ENCODE results near the gene SP110. TPM values are rescaled to one million over a fixed set of nuclear protein-coding genes. Genes with fewer than 3 reads are reported as not detected.

Gene SP110
- total and polyA plus RNA-seq, 3 experiments from 2014 or later = 55.2 to 106 (median 57.9) TPM

GRCh38 chr2:230231251-230231650 is 11.5 kb upstream of the SP110 start:
- CTCF ChIA-PET = no interaction called here
- peaks cover 43% of the 10 kb centered on the region for H3K4me1 ChIP-seq (ENCODE audit: insufficient read depth, low read length)
- H3K4me3 ChIP-seq (ENCODE audit: low read length) = no peak overlapping the region
- Mint-ChIP-seq H3K4me1 (peaks cover 67 to 88% (median 87%) of the 10 kb centered on the region in 3 donors), H3K9me3 (peaks cover 8 to 20% (median 12%) of the 10 kb centered on the region in 5 donors), H3K27me3 (no peaks in the 10 kb centered on the region), H3K27ac (peak overlapping the region in 4 of 8 donors; percentile 32 to 72 (median 42)), H3K36me3 (peaks cover 21 to 54% (median 27%) of the 10 kb centered on the region in 3 donors), H3K4me3 (peak overlapping the region in 5 of 7 donors; percentile 16 to 66 (median 64))
- H3K36me3 ChIP-seq (ENCODE audit: insufficient read depth, low read length) = peaks cover 6% of the 10 kb centered on the region
- no peak for DNase-seq
- no peaks in the 10 kb centered on the region for H3K27me3 ChIP-seq (ENCODE audit: insufficient read depth, low read length, poor library complexity, severe bottlenecking)
- POLR2A ChIA-PET = no interaction called here
- H3K27ac ChIP-seq (ENCODE audit: low read depth, low read length) = no peak overlapping the region
- H3K9me3 ChIP-seq (ENCODE audit: low read length) = peaks cover 17% of the 10 kb centered on the region

- H3K27me3 Mint-ChIP-seq = no peaks in the 10 kb centered on the region
- peak overlapping the region in 5 of 7 donors; percentile 42 to 72 (median 64) for H3K4me3 Mint-ChIP-seq
- H3K9me3 Mint-ChIP-seq = peaks cover 8 to 20% (median 12%) of the 10 kb centered on the region in 5 donors
- H3K4me1 Mint-ChIP-seq = peaks cover 70 to 93% (median 91%) of the 10 kb centered on the region in 3 donors
- H3K27ac Mint-ChIP-seq = peak overlapping the region in 2 of 8 donors; percentile 53 to 58
- POLR2A ChIA-PET = no interaction called here
- H3K4me3 ChIP-seq (ENCODE audit: low read length) = no peak overlapping the region
- H3K27me3 ChIP-seq (ENCODE audit: insufficient read depth, low read length, poor library complexity, severe bottlenecking) = no peaks in the 10 kb centered on the region
- peaks cover 47% of the 10 kb centered on the region for H3K4me1 ChIP-seq (ENCODE audit: insufficient read depth, low read length)
- H3K27ac ChIP-seq (ENCODE audit: low read depth, low read length) = no peak overlapping the region
- H3K36me3 Mint-ChIP-seq = peaks cover 21 to 55% (median 27%) of the 10 kb centered on the region in 3 donors
- DNase-seq = no peak
- CTCF ChIA-PET = no interaction called here
- peaks cover 6% of the 10 kb centered on the region for H3K36me3 ChIP-seq (ENCODE audit: insufficient read depth, low read length)
- peaks cover 17% of the 10 kb centered on the region for H3K9me3 ChIP-seq (ENCODE audit: low read length)
These were observed 10.9 kb upstream of the SP110 start for GRCh38 chr2:230230496-230231200.

- Histone ChIP-seq H3K9me3 (ENCODE audit: low read length) (peaks cover 17% of the 10 kb centered on the region), H3K27ac (ENCODE audit: low read depth, low read length) (no peak overlapping the region), H3K36me3 (ENCODE audit: insufficient read depth, low read length) (peaks cover 6% of the 10 kb centered on the region), H3K4me1 (ENCODE audit: insufficient read depth, low read length) (peaks cover 49% of the 10 kb centered on the region), H3K27me3 (ENCODE audit: insufficient read depth, low read length, poor library complexity, severe bottlenecking) (no peaks in the 10 kb centered on the region), H3K4me3 (ENCODE audit: low read length) (no peak overlapping the region)
- CTCF ChIA-PET = no interaction called here
- Mint-ChIP-seq H3K36me3 (peaks cover 19 to 53% (median 27%) of the 10 kb centered on the region in 3 donors), H3K9me3 (peaks cover 8 to 20% (median 12%) of the 10 kb centered on the region in 5 donors), H3K4me1 (peaks cover 73 to 93% (median 91%) of the 10 kb centered on the region in 3 donors), H3K4me3 (peak overlapping the region in 6 of 7 donors; percentile 6 to 44 (median 34)), H3K27me3 (no peaks in the 10 kb centered on the region), H3K27ac (peak overlapping the region in 1 of 8 donors; percentile 6)
- POLR2A ChIA-PET = no interaction called here
- DNase-seq = no peak
These were observed 10.3 kb upstream of the SP110 start for GRCh38 chr2:230230087-230230486.

DNA sequence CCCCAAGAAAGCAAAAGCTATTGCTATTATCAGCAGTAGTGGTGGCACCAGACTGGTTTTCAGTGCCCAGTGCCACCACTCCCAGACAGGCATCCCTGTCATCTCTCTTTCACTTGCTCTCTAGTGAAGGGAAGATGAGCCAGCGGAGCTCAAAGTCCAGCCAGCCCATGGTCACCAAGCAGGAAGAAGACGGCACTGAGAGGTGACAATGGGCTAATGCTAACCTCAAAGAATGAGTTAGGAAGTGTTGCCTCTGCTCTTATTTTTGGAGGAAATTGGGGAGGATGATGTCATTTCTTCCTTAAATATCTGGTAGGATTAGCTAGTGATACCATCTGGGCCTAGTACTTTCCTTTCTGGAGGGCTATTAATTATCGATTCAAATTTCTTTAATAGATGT is 7.4 kb upstream of the SP110 start:
- peak overlapping the region; percentile 86 to 93 (median 90) for H3K4me3 Mint-ChIP-seq
- peak overlapping the region; percentile 35 for H3K4me3 ChIP-seq (ENCODE audit: low read length)
- H3K27ac ChIP-seq (ENCODE audit: low read depth, low read length) = peak overlapping the region; percentile 48
- peak overlapping the region; percentile 81 to 98 (median 96) for H3K27ac Mint-ChIP-seq
- peaks cover 8 to 20% (median 12%) of the 10 kb centered on the region in 5 donors for H3K9me3 Mint-ChIP-seq
- H3K27me3 Mint-ChIP-seq = no peaks in the 10 kb centered on the region
- ChIA-PET POLR2A (interaction anchor here (1.7 kb wide), 1 partner anchor 10 kb away, joined by 6 read pairs; no protein-coding TSS in a partner anchor), CTCF (interaction anchor here (0.9 to 1.2 kb wide), 2 partner anchors 107 to 159 kb away, joined by 3 read pairs; no protein-coding TSS in a partner anchor)
- H3K4me1 ChIP-seq (ENCODE audit: insufficient read depth, low read length) = peaks cover 52% of the 10 kb centered on the region
- H3K36me3 ChIP-seq (ENCODE audit: insufficient read depth, low read length) = peaks cover 6% of the 10 kb centered on the region
- peaks cover 70 to 94% (median 86%) of the 10 kb centered on the region in 3 donors for H3K4me1 Mint-ChIP-seq
- DNase-seq = peak in 1 of 5 donors; percentile 7
- peaks cover 16 to 40% (median 21%) of the 10 kb centered on the region in 3 donors for H3K36me3 Mint-ChIP-seq
- H3K27me3 ChIP-seq (ENCODE audit: insufficient read depth, low read length, poor library complexity, severe bottlenecking) = no peaks in the 10 kb centered on the region
- H3K9me3 ChIP-seq (ENCODE audit: low read length) = peaks cover 17% of the 10 kb centered on the region

GRCh38 chr2:230226051-230226551 is 6.3 kb upstream of the SP110 start:
- peaks cover 11 to 29% (median 15%) of the 10 kb centered on the region in 3 donors for H3K36me3 Mint-ChIP-seq
- peak overlapping the region; percentile 90 to 95 (median 91) for H3K4me3 Mint-ChIP-seq
- ChIA-PET CTCF (interaction anchor here (0.8 to 1.2 kb wide), 2 partner anchors 158 to 598 kb away, joined by 3 read pairs; no protein-coding TSS in a partner anchor), POLR2A (interaction anchor here (1.2 kb wide), 2 partner anchors 20 to 186 kb away, joined by 3 to 4 read pairs; no protein-coding TSS in a partner anchor)
- peak overlapping the region; percentile 96 to 100 (median 98) for H3K27ac Mint-ChIP-seq
- no peaks in the 10 kb centered on the region for H3K27me3 Mint-ChIP-seq
- Histone ChIP-seq H3K9me3 (ENCODE audit: low read length) (peaks cover 13% of the 10 kb centered on the region), H3K4me1 (ENCODE audit: insufficient read depth, low read length) (peaks cover 48% of the 10 kb centered on the region), H3K27ac (ENCODE audit: low read depth, low read length) (peak overlapping the region; percentile 77), H3K27me3 (ENCODE audit: insufficient read depth, low read length, poor library complexity, severe bottlenecking) (no peaks in the 10 kb centered on the region), H3K4me3 (ENCODE audit: low read length) (peak overlapping the region; percentile 72), H3K36me3 (ENCODE audit: insufficient read depth, low read length) (peaks cover 6% of the 10 kb centered on the region)
- DNase-seq = peak in 3 of 5 donors; percentile 15 to 51 (median 21)
- peaks cover 5 to 15% (median 9%) of the 10 kb centered on the region in 5 donors for H3K9me3 Mint-ChIP-seq
- peaks cover 63 to 90% (median 79%) of the 10 kb centered on the region in 3 donors for H3K4me1 Mint-ChIP-seq

GRCh38 chr2:230225486-230225885 is 5.7 kb upstream of the SP110 start, which contains the start of gene SP140:
Gene SP140, plus strand, starts transcription at chr2:230225736. Its CDS starts 109 bp downstream, at chr2:230225845.
- Histone ChIP-seq H3K27ac (ENCODE audit: low read depth, low read length) (peak within 1 kb of the TSS; percentile 77), H3K9me3 (ENCODE audit: low read length) (peaks cover 7% of the 10 kb centered on the region), H3K4me1 (ENCODE audit: insufficient read depth, low read length) (peaks cover 49% of the 10 kb centered on the region), H3K4me3 (ENCODE audit: low read length) (peak within 1 kb of the TSS; percentile 72), H3K27me3 (ENCODE audit: insufficient read depth, low read length, poor library complexity, severe bottlenecking) (no peaks in the 10 kb centered on the region), H3K36me3 (ENCODE audit: insufficient read depth, low read length) (peaks cover 6% of the 10 kb centered on the region)
- DNase-seq = peak; percentile 66 to 89 (median 76)
- Mint-ChIP-seq H3K4me3 (peak within 1 kb of the TSS; percentile 90 to 95 (median 91)), H3K4me1 (peaks cover 57 to 85% (median 74%) of the 10 kb centered on the region in 3 donors), H3K27ac (peak within 1 kb of the TSS; percentile 96 to 100 (median 98)), H3K36me3 (peaks cover 5 to 22% (median 8%) of the 10 kb centered on the region in 3 donors), H3K9me3 (peaks cover 0 to 8% (median 3%) of the 10 kb centered on the region in 5 donors), H3K27me3 (no peaks in the 10 kb centered on the region)
- ChIA-PET POLR2A (interaction anchor here (0.9 to 1.2 kb wide), 4 partner anchors 19 to 187 kb away, joined by 3 to 5 read pairs (median 4); partner anchors contain the start of gene SP140L), CTCF (interaction anchor here (0.6 to 0.8 kb wide), 2 partner anchors 185 to 599 kb away, joined by 3 read pairs; no protein-coding TSS in a partner anchor)

GRCh38 chr2:230224458-230224857 is 4.7 kb upstream of the SP110 start:
- Mint-ChIP-seq H3K4me1 (peaks cover 60 to 85% (median 74%) of the 10 kb centered on the region in 3 donors), H3K4me3 (peak overlapping the region in 6 of 7 donors; percentile 23 to 95 (median 91)), H3K27me3 (no peaks in the 10 kb centered on the region), H3K9me3 (no peaks in the 10 kb centered on the region), H3K27ac (peak overlapping the region; percentile 96 to 100 (median 98)), H3K36me3 (peaks cover 0 to 20% (median 0%) of the 10 kb centered on the region in 3 donors)
- CTCF ChIA-PET = no interaction called here
- Histone ChIP-seq H3K4me1 (ENCODE audit: insufficient read depth, low read length) (peaks cover 47% of the 10 kb centered on the region), H3K36me3 (ENCODE audit: insufficient read depth, low read length) (no peaks in the 10 kb centered on the region), H3K27me3 (ENCODE audit: insufficient read depth, low read length, poor library complexity, severe bottlenecking) (no peaks in the 10 kb centered on the region), H3K4me3 (ENCODE audit: low read length) (no peak overlapping the region), H3K27ac (ENCODE audit: low read depth, low read length) (no peak overlapping the region), H3K9me3 (ENCODE audit: low read length) (no peaks in the 10 kb centered on the region)
- POLR2A ChIA-PET = interaction anchor here (0.9 to 1.1 kb wide), 2 partner anchors 103 to 124 kb away, joined by 3 to 5 read pairs; partner anchors contain the start of gene SP140L
- DNase-seq = no peak
